ENCODE measurements around the gene LGALS4.
"Not testable (repeated sequence)": the region's sequence is repeated elsewhere in the genome, so short reads cannot be mapped to it uniquely, and the experiment has no call there.

Gene LGALS4

GRCh38 chr19:38770228-38770948, 42.4 kb downstream of the LGALS4 start:
- DNase-seq: not testable (repeated sequence)

DNA sequence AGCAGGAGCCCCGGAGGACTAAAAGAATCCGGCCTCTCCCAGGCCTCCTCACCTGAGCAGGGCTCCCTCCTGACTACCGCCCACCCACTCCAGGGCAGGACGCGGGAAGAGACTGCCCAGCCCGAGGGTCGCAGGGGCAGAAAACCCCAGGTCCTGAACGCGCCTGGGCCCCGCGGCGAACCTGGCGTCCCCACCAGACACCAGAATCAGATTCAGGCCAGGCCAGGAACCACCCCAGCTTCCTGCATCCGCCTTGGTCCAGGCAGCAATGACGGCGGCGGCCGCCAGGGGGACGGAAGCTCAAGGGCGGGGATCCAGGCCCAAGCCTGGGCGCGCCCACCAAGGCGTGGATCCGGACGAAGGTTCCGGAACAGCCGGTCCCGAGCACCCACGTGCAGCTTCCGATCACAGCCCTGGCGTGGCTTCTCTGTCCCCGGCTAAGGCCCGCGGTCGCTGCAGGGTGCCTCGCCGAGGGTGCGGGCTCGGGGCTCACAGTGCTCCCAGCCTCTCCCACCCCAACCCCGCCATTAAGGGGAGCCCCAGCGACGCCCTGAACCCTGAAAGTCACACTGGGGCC, 43.0 kb downstream of the LGALS4 start:
- peak; percentile 9 for DNase-seq

DNA sequence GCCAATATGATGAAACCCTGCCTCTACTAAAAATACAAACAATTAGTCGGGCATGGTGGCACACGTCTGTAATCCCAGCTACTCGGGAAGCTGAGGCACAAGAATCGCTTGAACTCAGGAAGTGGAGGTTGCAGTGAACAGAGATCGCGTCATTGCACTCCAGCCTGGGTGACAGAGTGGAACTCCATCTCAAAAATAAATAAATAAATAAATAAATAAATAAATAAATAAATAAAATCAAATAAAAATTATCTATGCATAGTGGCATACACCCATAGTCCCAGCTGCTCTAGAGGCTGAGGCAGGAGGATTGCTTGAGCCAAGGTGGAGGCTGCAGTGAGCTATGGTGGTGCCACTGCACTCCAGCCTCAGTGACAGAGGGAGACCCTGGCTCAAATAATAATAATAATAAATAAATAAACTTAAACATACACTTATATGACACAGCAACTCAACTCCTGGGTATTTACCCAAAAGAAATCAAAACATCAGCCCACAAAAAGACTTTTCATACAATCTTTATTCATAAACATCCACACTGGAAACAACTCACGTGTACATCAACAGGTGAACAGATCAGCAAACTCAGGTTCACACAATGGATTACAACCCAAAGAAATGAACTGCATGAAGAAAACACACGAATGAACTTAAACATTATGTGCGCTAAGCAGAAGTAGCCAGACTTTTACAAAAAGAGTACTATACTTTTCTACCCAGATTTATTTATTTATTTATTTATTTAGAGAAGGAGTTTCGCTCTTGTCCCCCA, 46.3 kb downstream of the LGALS4 start:
- DNase-seq: no peak

DNA sequence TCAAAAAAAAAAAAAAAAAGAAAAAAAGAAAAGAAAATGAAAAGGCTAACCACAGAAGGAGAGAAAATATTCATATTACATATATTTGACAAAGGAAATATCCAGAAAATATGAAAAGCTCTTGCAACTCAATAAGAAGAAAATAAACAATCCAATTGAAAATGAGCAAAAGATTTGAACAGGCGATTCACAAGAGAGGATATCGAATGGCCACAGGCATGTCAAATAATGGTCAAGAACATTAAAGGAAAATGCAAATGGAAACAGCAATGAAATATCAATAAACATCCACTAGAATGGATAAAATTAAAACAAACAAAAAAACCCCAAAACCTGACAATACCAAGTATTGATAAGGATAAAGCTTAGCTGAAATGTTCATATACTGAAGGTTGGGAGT, 47.5 kb downstream of the LGALS4 start:
- no peak for DNase-seq

DNA sequence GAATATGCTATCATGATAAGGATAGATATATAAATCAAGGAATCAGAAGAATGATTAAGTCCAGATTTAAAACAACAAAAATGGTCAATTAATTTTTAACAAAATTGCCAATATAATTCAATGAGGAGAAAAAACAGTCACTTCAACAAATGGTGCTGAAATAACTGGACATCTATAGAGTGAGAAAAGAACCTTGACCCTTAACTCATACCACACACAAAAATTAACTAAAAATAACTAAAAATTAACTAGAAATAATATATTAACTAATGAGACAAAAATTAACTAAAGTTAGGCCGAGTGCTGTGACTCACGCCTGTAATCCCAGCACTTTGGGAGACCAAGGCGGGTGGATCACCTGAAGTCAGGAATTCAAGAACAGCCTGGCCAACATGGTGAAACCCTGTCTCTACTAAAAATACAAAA, 48.9 kb downstream of the LGALS4 start:
- no peak for DNase-seq

DNA sequence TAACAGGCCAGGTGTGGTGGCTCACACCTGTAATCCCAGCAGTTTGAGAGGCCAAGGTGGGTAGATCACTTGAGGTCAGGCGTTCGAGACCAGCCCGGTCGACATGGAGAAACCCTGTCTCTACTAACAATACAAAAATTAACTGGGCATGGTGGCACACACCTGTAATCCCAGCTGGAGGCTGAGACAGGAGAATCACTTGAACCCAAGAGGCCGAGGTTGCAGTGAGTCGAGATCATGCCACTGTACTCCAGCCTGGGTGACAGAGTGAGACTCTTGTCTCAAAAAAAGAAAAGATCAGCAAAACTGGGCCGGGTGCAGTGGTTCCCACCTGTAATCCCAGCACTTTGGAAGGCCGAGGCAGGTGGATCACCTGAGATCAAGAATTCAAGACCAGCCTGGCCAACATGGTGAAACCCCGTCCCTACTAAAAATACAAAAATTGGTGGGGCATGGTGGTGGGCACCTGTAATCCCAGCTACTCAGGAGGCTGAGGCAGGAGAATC, 50.8 kb downstream of the LGALS4 start:
- not testable (repeated sequence) for DNase-seq

- DNase-seq: not testable (repeated sequence)
Measured at GRCh38 chr19:38760805-38761517, 51.8 kb downstream of the LGALS4 start.

- no peak for DNase-seq
Measured at GRCh38 chr19:38759590-38760003, 53.1 kb downstream of the LGALS4 start.

DNA sequence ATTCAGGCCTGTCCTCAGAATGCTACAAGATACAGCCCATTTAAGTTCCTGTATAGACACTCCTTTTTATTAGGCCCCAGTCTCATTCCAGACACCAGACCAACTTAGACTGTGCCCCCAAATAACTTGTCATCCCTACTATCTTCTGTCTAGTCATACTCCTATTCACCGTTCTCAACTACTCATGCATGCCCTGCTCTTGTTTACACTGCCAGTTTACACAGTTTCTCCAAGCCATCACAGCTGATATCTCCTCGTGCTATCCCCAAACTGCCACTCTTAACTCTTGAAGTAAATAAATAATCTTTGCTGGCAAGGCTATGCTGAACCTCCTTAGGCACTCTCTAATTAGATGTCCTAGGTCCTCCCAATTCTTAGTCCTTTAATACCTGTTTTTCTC, 58.5 kb downstream of the LGALS4 start:
- DNase-seq: not testable (repeated sequence)

DNA sequence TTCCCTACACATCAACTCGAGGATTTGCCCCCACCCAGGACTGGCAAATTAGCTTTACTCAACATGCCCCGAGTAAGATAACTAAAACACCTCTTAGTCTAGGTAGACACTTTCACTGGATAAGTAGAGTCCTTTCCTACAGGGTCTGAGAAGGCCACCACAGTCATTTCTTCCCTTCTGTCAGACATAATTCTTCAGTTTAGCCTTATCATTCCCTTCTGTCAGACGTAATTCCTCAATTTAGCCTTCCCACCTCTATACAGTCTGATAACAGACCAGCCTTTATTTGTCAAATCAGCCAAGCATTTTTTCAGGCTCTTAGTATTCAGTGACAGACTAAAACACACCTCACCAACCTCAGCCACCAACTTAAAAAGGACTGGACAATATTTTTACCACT, 59.0 kb downstream of the LGALS4 start:
- DNase-seq: not testable (repeated sequence)

Data from COR-L47 (cell line).